LNCAP (cell line): Measurements from ENCODE around the gene DAB1.

Experiments
- TF ChIP-seq, protein P1 (sequence below): fragments of 450-650 bp; IDR thresholded peaks from 2 replicates; pipeline ENCODE4 v1.5.1; 2017; ENCODE audit warnings: mild to moderate bottlenecking

DAB1 gene

DNA sequence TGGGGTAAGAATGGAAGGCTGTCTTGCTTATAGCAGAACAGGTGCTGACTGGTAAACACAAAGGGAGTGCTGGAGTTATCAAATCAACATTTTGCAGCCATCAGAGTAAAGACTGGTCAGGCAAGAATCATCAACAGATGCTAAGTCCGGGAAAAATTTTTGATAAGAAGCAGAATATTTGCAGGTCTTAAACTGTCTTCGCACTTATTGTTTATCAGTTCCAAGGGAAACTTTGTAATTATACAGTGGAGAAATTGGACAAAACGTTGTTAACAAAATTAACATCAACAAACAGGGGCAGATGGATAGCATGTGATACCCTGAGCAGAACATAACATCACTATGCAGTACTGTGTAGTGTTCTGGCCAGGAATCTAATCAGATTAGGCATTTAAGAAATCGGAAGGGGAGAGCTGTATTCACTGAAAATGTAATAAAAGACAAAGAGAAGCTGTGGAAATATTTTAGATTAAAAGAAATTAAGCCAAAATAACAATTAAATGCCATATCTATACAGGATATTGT lies 127.1 kb downstream of the DAB1 start:
- TF ChIP-seq, protein P1, sequence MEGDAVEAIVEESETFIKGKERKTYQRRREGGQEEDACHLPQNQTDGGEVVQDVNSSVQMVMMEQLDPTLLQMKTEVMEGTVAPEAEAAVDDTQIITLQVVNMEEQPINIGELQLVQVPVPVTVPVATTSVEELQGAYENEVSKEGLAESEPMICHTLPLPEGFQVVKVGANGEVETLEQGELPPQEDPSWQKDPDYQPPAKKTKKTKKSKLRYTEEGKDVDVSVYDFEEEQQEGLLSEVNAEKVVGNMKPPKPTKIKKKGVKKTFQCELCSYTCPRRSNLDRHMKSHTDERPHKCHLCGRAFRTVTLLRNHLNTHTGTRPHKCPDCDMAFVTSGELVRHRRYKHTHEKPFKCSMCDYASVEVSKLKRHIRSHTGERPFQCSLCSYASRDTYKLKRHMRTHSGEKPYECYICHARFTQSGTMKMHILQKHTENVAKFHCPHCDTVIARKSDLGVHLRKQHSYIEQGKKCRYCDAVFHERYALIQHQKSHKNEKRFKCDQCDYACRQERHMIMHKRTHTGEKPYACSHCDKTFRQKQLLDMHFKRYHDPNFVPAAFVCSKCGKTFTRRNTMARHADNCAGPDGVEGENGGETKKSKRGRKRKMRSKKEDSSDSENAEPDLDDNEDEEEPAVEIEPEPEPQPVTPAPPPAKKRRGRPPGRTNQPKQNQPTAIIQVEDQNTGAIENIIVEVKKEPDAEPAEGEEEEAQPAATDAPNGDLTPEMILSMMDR: no peak

DNA sequence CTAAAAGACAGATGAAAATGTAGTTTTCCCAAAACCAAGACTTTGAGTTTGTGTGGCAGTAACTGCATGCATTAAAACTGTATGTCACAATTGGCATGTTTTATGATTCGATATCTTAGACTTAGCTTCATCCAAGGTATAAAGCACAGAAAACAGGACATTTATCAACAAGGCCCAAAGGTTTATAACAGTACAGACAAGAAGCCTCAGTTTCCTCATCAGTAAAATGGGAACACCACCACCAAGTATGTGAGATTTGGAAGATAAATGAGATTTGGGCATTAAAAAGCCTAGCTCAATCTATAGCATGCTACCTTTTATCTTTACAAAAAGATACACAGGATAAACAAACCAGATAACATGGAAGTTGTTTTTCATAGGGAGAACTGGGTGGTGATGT lies 128.5 kb downstream of the DAB1 start:
- TF ChIP-seq, protein P1: no peak

DNA sequence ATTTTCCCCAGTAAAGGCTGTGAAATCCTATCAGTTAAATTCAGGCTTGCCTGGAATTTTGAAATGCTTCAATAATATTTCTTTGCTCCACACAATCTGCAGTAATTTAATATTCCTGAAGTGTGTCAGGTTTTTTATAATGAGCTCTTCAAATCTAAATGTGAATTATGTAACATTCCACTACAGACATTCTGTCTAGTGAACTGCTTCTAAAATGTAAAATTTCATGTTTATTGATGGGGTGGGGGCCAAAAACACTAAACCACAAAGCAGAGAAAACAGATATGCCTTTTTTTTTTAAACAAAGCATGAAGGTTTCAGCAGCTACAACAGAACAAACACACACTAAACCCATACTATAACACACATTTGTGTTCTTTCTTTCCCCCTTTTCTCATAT lies 129.7 kb downstream of the DAB1 start:
- TF ChIP-seq, protein P1: no peak

DNA sequence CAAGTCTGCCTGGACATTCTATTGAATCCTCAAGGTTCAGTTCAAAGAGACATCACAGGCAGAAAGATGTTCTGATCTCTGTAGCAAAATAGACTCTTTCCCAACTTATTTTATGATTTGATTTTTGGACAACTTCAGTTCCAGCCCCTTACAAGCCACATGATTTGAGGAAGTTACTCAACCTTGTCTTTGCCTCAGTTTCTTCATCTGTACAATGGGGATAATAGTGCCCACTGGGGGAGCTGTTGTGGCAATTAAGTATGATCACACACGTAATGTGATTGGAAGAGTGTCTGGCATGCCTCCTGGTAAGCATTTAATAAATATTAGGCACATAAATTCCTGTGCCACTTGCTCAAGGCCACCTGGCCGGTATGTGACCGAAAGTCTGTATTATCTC lies 130.6 kb downstream of the DAB1 start:
- TF ChIP-seq, protein P1: no peak

DNA sequence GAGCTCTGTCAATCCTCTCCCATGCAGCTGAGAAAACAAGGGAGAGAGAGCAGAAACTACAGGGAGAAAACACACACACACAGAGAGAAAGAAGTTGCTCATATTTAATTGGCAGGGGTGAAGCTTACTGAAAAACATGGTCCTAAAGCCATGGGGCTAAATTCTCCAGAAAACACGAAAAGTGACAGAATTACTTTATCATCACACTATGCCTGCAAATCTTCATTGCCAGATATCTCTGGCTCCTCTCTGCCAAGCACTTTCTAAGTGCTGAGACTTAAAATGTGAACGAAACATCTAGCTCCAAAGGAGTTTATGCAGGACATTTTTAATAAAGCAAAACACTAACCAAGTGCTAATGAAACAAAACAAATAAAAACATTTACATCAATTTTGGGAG lies 134.1 kb downstream of the DAB1 start:
- TF ChIP-seq, protein P1: no peak

DNA sequence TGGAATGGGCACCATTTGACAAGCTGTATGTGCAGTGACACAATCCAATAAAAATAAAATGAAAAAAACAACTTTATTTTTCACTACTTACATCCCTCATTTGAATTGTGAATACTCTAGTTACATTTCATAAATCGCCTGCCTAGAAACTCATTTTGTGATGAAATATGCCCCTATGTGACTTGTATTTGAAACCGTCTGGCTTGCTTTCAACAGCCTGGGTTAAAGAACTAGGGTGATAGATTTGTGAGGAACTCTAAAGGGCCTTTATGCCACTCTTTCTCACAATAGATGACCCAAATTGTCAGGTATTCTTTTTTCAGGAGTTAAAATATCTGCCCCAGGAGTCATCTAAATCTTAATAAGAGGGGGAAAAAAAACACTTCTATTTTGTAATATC lies 137.9 kb downstream of the DAB1 start:
- TF ChIP-seq, protein P1: no peak

DNA sequence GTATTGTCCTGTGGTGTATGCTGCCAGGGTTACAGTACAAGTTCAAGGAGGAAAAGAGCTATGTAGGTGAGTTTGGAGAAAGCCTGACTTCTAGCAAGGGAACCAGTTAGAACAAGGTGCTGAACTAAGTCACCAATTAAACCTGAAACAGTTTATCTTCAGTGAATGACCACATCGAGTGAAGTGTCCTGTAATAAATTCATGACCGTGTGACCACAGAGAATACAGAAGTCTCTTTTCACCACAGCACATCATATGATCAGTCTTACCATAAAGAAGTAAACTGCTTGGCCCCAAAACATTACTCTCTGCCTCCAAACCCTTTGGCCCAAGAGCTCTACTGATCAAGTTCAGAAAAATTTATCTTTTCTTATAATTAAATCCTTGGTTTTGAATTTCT lies 141.4 kb downstream of the DAB1 start:
- TF ChIP-seq, protein P1: no peak

DNA sequence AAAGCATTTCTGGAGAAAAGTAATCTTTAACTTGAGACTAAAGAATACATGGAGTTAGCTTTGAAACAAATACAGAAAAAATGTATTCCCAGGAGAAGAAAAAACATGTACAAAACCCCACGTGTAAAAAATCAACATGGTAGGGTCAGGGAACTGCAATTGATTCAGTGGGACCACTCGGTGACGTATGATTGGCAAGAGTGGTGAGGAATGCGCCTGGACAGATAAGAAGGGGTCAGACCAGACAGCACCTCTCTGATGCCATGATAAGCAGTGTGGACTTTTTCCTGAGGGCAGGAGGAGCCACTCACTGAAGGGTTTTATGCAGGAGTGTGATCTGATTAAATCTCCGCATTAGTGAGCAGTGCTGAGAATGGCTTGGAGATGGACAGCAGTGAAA lies 142.5 kb downstream of the DAB1 start:
- TF ChIP-seq, protein P1: no peak
